Fibroblast of lung (primary cell): ENCODE measurements around the gene FTSJ1. TPM values are rescaled to one million over a fixed set of nuclear protein-coding genes. Genes with fewer than 3 reads are reported as not detected.
"Not testable (repeated sequence)": the region's sequence is repeated elsewhere in the genome, so short reads cannot be mapped to it uniquely, and the experiment has no call there.

Experiments
- DNase-seq, 2 donors: peaks; one replicate each; pipeline versions ENCODE4 v3.0.0 to v3.0.0-alpha.2; 2010; ENCODE audit warnings: low read depth in 2 of 2
- H2AFZ ChIP-seq: 2 replicates; pipeline ENCODE4 v1.5.1; 2012; ENCODE audit warnings: low read length, control low read depth, inconsistent platforms
- H3K27ac ChIP-seq: 2 replicates; pipeline ENCODE4 v1.5.1; 2011; ENCODE audit warnings: low read length, control low read depth; ENCODE audit not compliant: insufficient read depth
- H3K27me3 ChIP-seq: 2 replicates; pipeline ENCODE4 v1.5.1; 2011; ENCODE audit warnings: mild to moderate bottlenecking, low read length; ENCODE audit not compliant: control insufficient read depth, insufficient read depth
- H3K36me3 ChIP-seq: 2 replicates; pipeline ENCODE4 v1.5.1; 2011; ENCODE audit warnings: low read length; ENCODE audit not compliant: control insufficient read depth, insufficient read depth
- H3K4me1 ChIP-seq: 2 replicates; pipeline ENCODE4 v1.5.1; 2011; ENCODE audit warnings: low read length; ENCODE audit not compliant: control insufficient read depth, insufficient read depth; ENCODE audit errors: extremely low read depth
- H3K4me2 ChIP-seq: 2 replicates; pipeline ENCODE4 v1.5.1; 2011; ENCODE audit warnings: low read length, control low read depth; ENCODE audit not compliant: insufficient read depth; ENCODE audit errors: extremely low read depth
- H3K4me3 ChIP-seq, 4 experiments: fragments of 200-600 bp in 1 of 4; sonication (generic) in 1 of 4; replicated peaks in 1 of 4; 2 replicates each; pipeline ENCODE4 v1.5.1; 2011 to 2016; ENCODE audit warnings: low read length in 4 of 4, low read depth in 3 of 4, mild to moderate bottlenecking in 3 of 4, control low read depth in 2 of 4, inconsistent platforms in 1 of 4, mixed read lengths in 1 of 4; ENCODE audit not compliant: insufficient read depth in 1 of 4; ENCODE audit errors: control extremely low read depth in 1 of 4
- H3K79me2 ChIP-seq: 2 replicates; pipeline ENCODE4 v1.5.1; 2012; ENCODE audit warnings: mild to moderate bottlenecking, low read length, inconsistent platforms; ENCODE audit not compliant: control insufficient read depth, insufficient read depth
- H3K9ac ChIP-seq: 2 replicates; pipeline ENCODE4 v1.5.1; 2011; ENCODE audit warnings: mild to moderate bottlenecking, low read length, control low read depth; ENCODE audit not compliant: insufficient read depth
- H3K9me3 ChIP-seq: 2 replicates; pipeline ENCODE4 v1.5.1; 2012; ENCODE audit warnings: low read depth, low read length; ENCODE audit not compliant: control insufficient read depth, insufficient read depth
- H4K20me1 ChIP-seq: 2 replicates; pipeline ENCODE4 v1.5.1; 2011; ENCODE audit warnings: low read length; ENCODE audit not compliant: control insufficient read depth, insufficient read depth; ENCODE audit errors: extremely low read depth
- CTCF ChIP-seq, 2 donors: IDR thresholded peaks in 1 of 2; conservative IDR thresholded peaks in 1 of 2; 1 replicate in 1 of 2; 2 replicates in 1 of 2; pipeline ENCODE4 v1.5.1; 2011 to 2012; ENCODE audit warnings: low read length in 2 of 2, control low read depth in 1 of 2, inconsistent platforms in 1 of 2, low read depth in 1 of 2, mild to moderate bottlenecking in 1 of 2
- EZH2 ChIP-seq: IDR thresholded peaks from 2 replicates; pipeline ENCODE4 v1.5.1; 2012; ENCODE audit warnings: low read length, control low read depth, mild to moderate bottlenecking; ENCODE audit errors: missing control alignments
- polyA minus RNA-seq: library from RNA; depleted of rRNA, polyadenylated mRNA; stranded (reverse); fragments of >200 nt; gene quantifications from 2 replicates; pipeline ENCODE4 v1.2.3, GENCODE V29; 2011; ENCODE audit warnings: low replicate concordance
- polyA plus RNA-seq, 2 donors: library from polyadenylated mRNA; depleted of rRNA in 1 of 2; stranded (reverse) in 1 of 2; unstranded in 1 of 2; fragments of >200 nt; gene quantifications; 2 replicates each; pipeline ENCODE4 v1.2.1, GENCODE V29; 2011 to 2012; ENCODE audit warnings: missing spikeins in 1 of 2
- total RNA-seq: library from RNA; depleted of rRNA; stranded (reverse); fragments of >200 nt; gene quantifications from 2 replicates; pipeline ENCODE4 v1.2.1, GENCODE V29; 2014

Gene FTSJ1
- total RNA-seq, result 22.6 and 29.4 TPM in 2 replicates
- polyA plus RNA-seq, result 30.2 and 38.0 TPM in 2 replicates
- 41.1 and 54.5 TPM in 2 replicates for polyA plus RNA-seq (2012)
- 84.7 and 94.8 TPM in 2 replicates for polyA minus RNA-seq

GRCh38 chrX:48475774-48476577 is at the start of gene FTSJ1:
TSS of gene FTSJ1 (plus strand) at chrX:48476199. CDS start at chrX:48478048, 1,849 bp downstream.
- Histone ChIP-seq H3K36me3 (no peaks in the 10 kb centered on the region), H3K4me2 (peak within 1 kb of the TSS; percentile 82), H4K20me1 (no peaks in the 10 kb centered on the region), H3K79me2 (peaks cover 24% of the 10 kb centered on the region), H3K4me3 (peak within 1 kb of the TSS; percentile 69 to 92 (median 76)), H3K9ac (peak within 1 kb of the TSS; percentile 86), H3K27ac (peak within 1 kb of the TSS; percentile 70), H3K9me3 (no peaks in the 10 kb centered on the region), H2AFZ (peak within 1 kb of the TSS; percentile 43), H3K27me3 (no peaks in the 10 kb centered on the region), H3K4me1 (peaks cover 3% of the 10 kb centered on the region)
- peak; percentile 94 for DNase-seq
- TF ChIP-seq EZH2 (no peak), CTCF (conservative IDR thresholded peaks at IDR 0.05 in 1 of 2, IDR thresholded peaks at IDR 0.05 in 1 of 2; ENCODE audit: low read depth in 1 of 2, low read length in 2 of 2) (no peak)

GRCh38 chrX:48427027-48427716 is 48.8 kb upstream of the FTSJ1 start:
- not testable (repeated sequence) for DNase-seq, H3K4me1 ChIP-seq, H3K79me2 ChIP-seq, H2AFZ ChIP-seq, H3K4me2 ChIP-seq, H3K36me3 ChIP-seq, H3K4me3 ChIP-seq, H4K20me1 ChIP-seq, H3K9ac ChIP-seq, H3K9me3 ChIP-seq, H3K27ac ChIP-seq, H3K27me3 ChIP-seq

- H3K36me3 ChIP-seq, H3K4me3 ChIP-seq, H3K4me2 ChIP-seq, H2AFZ ChIP-seq, H3K9ac ChIP-seq, H3K9me3 ChIP-seq, H3K27ac ChIP-seq, H3K4me1 ChIP-seq, H3K79me2 ChIP-seq, H3K27me3 ChIP-seq, DNase-seq, H4K20me1 ChIP-seq: not testable (repeated sequence)
Measured at GRCh38 chrX:48429606-48430005, 46.4 kb upstream of the FTSJ1 start.

- DNase-seq, result peak in 1 of 2 donors; percentile 45
Measured at GRCh38 chrX:48430166-48430565, 45.8 kb upstream of the FTSJ1 start.

GRCh38 chrX:48433713-48434112 is 42.3 kb upstream of the FTSJ1 start:
- H3K27ac ChIP-seq, H3K79me2 ChIP-seq, H3K4me1 ChIP-seq, H4K20me1 ChIP-seq, H3K4me3 ChIP-seq, H3K9ac ChIP-seq, DNase-seq, H3K27me3 ChIP-seq, H3K4me2 ChIP-seq, H3K36me3 ChIP-seq, H2AFZ ChIP-seq, H3K9me3 ChIP-seq: not testable (repeated sequence)

More at GRCh38 chrX:48430166-48430565, 45.8 kb upstream of the FTSJ1 start:
- not testable (repeated sequence) for H3K9ac ChIP-seq, H3K4me2 ChIP-seq, H3K4me1 ChIP-seq, H3K27me3 ChIP-seq, H4K20me1 ChIP-seq, H3K9me3 ChIP-seq, H2AFZ ChIP-seq, H3K79me2 ChIP-seq, H3K4me3 ChIP-seq, H3K36me3 ChIP-seq, H3K27ac ChIP-seq

GRCh38 chrX:48447201-48447600 is 28.8 kb upstream of the FTSJ1 start:
- H4K20me1 ChIP-seq, result not testable (repeated sequence)

More at GRCh38 chrX:48447201-48447600, 28.8 kb upstream of the FTSJ1 start:
- H3K36me3 ChIP-seq, H3K79me2 ChIP-seq, H2AFZ ChIP-seq, H3K27me3 ChIP-seq, H3K9ac ChIP-seq, H3K9me3 ChIP-seq, H3K27ac ChIP-seq, H3K4me3 ChIP-seq, H3K4me2 ChIP-seq, H3K4me1 ChIP-seq, DNase-seq: not testable (repeated sequence)
